NCI-H2107 treated with DMSO at 0.1 percent for 48 hours (cell line): ENCODE measurements around the gene ATP11A.

Experiments
- DNase-seq: peaks from one replicate; lab custom pipeline; 2025; ENCODE audit not compliant: unreplicated experiment; lab: John Stamatoyannopoulos, UW

The ATP11A gene

GRCh38 chr13:112899281-112900225 lies 209.7 kb downstream of the ATP11A start:
- no peak for DNase-seq

GRCh38 chr13:112900226-112900600 lies 210.4 kb downstream of the ATP11A start:
- no peak for DNase-seq

GRCh38 chr13:112900691-112901091 lies 210.9 kb downstream of the ATP11A start:
- DNase-seq: no peak

- no peak for DNase-seq
These were observed 212.3 kb downstream of the ATP11A start for GRCh38 chr13:112902101-112902651.

- DNase-seq: no peak
These were observed 212.8 kb downstream of the ATP11A start for GRCh38 chr13:112902669-112903068.

GRCh38 chr13:112903071-112903577 lies 213.3 kb downstream of the ATP11A start:
- DNase-seq: no peak

- peak; percentile 79 for DNase-seq
These were observed 213.9 kb downstream of the ATP11A start for GRCh38 chr13:112903606-112904195.

GRCh38 chr13:112904436-112904960 lies 214.7 kb downstream of the ATP11A start:
- no peak for DNase-seq

- DNase-seq: no peak
These were observed 215.2 kb downstream of the ATP11A start for GRCh38 chr13:112905086-112905485.

- no peak for DNase-seq
These were observed 215.8 kb downstream of the ATP11A start for GRCh38 chr13:112905619-112905989.

- peak; percentile 70 for DNase-seq
These were observed 216.3 kb downstream of the ATP11A start for GRCh38 chr13:112905990-112906641.

- no peak for DNase-seq
These were observed 217.4 kb downstream of the ATP11A start for GRCh38 chr13:112907286-112907685.

GRCh38 chr13:112907871-112908331 lies 218.1 kb downstream of the ATP11A start:
- DNase-seq: no peak

GRCh38 chr13:112908342-112908741 lies 218.5 kb downstream of the ATP11A start:
- DNase-seq: no peak

- DNase-seq: no peak
These were observed 220.2 kb downstream of the ATP11A start for GRCh38 chr13:112910016-112910415.

- no peak for DNase-seq
These were observed 220.9 kb downstream of the ATP11A start for GRCh38 chr13:112910616-112911280.

GRCh38 chr13:112911285-112911701 lies 221.5 kb downstream of the ATP11A start:
- no peak for DNase-seq

- no peak for DNase-seq
These were observed 222.0 kb downstream of the ATP11A start for GRCh38 chr13:112911883-112912282.

- no peak for DNase-seq
These were observed 223.0 kb downstream of the ATP11A start for GRCh38 chr13:112912726-112913440.

GRCh38 chr13:112916296-112916695 lies 226.5 kb downstream of the ATP11A start:
- DNase-seq: no peak
